ENCODE results near the gene CRIM1. TPM values are rescaled to one million over a fixed set of nuclear protein-coding genes. Genes with fewer than 3 reads are reported as not detected.

The CRIM1 gene
- total RNA-seq, 1 experiment from 2014 or later: 27.6 TPM

GRCh38 chr2:36425608-36426355, 70.2 kb downstream of the CRIM1 start:
- no peak for DNase-seq
- no peaks in the 10 kb centered on the region for H3K9me3 Mint-ChIP-seq
- WGBS (ENCODE audit: extremely low coverage, insufficient read length, low lambda C conversion rate): no CpG with 5 or more reads among the region's 3 CpGs
- no peaks in the 10 kb centered on the region for H3K23me2 ChIP-seq (ENCODE audit: insufficient read length, low read depth, low read length, poor library complexity, severe bottlenecking)
- peaks cover 15% of the 10 kb centered on the region; the same call in 1 of the 2 replicates for H3K79me2 ChIP-seq (ENCODE audit: insufficient read depth, low read length)
- H4K5ac ChIP-seq (ENCODE audit: insufficient read length, low read depth, low read length): no peak overlapping the region
- H2BK20ac ChIP-seq (ENCODE audit: low read depth, low read length, poor library complexity, severe bottlenecking): no peak overlapping the region
- H2AK5ac ChIP-seq (ENCODE audit: insufficient read length, low read length): no peak overlapping the region
- H3K36me3 Mint-ChIP-seq (ENCODE audit: insufficient read depth in 1 of 3, low read depth in 3 of 3): peaks cover 3 to 8% (median 4%) of the 10 kb centered on the region in 3 experiments; a peak in 3 of 7 replicates
- no peak overlapping the region for H3K27ac ChIP-seq (ENCODE audit: insufficient read length, low read depth, low read length)
- H3K4me2 ChIP-seq (ENCODE audit: insufficient read depth, insufficient read length, low read length): no peak overlapping the region
- no peak overlapping the region for H2BK12ac ChIP-seq (ENCODE audit: insufficient read length, low read depth, low read length)
- no peak overlapping the region for H2BK5ac ChIP-seq (ENCODE audit: insufficient read length, low read length)
- peaks cover 34 to 39% of the 10 kb centered on the region in 2 experiments for H3K4me1 Mint-ChIP-seq
- H3K27me3 ChIP-seq (ENCODE audit: insufficient read depth, low read length): no peaks in the 10 kb centered on the region
- no peak overlapping the region for H3K18ac ChIP-seq (ENCODE audit: insufficient read length, low read depth, low read length)
- H3K9me3 ChIP-seq (ENCODE audit: control insufficient read depth, low read depth, low read length): no peaks in the 10 kb centered on the region
- no peak overlapping the region for H3K9ac ChIP-seq (ENCODE audit: extremely low read depth, insufficient read length, low read length)
- H3K27me3 Mint-ChIP-seq (ENCODE audit: low read depth): no peaks in the 10 kb centered on the region
- H3K14ac ChIP-seq (ENCODE audit: insufficient read depth, low read length): no peak overlapping the region
- H4K8ac ChIP-seq (replicated peaks; ENCODE audit: insufficient read length, low read depth, low read length): no peak overlapping the region
- H2AFZ ChIP-seq (ENCODE audit: low read length): no peak overlapping the region
- H3K4me1 ChIP-seq (ENCODE audit: insufficient read depth, low read length): peaks cover 4% of the 10 kb centered on the region; the same call in 1 of the 2 replicates
- H3K4me3 Mint-ChIP-seq: no peak overlapping the region
- H3K56ac ChIP-seq (ENCODE audit: insufficient read length, low read depth, low read length): no peak overlapping the region
- no peak overlapping the region for H2BK15ac ChIP-seq (ENCODE audit: low read depth, low read length)
- H3T11ph ChIP-seq (ENCODE audit: low read length): no peak overlapping the region
- no peak for TF ChIP-seq CTCF (conservative IDR thresholded peaks at IDR 0.05)
- no peaks in the 10 kb centered on the region for H4K20me1 ChIP-seq (ENCODE audit: control insufficient read depth, insufficient read depth, insufficient read length)
- no peaks in the 10 kb centered on the region for H3K79me1 ChIP-seq (ENCODE audit: insufficient read depth, low read depth, low read length, poor library complexity, severe bottlenecking)
- no peak overlapping the region for H3K23ac ChIP-seq (ENCODE audit: insufficient read length, low read depth, low read length)
- H4K91ac ChIP-seq (ENCODE audit: insufficient read length, low read depth, low read length): no peak overlapping the region
- no peak overlapping the region for H3K4ac ChIP-seq (ENCODE audit: low read depth, low read length)
- H3K27ac Mint-ChIP-seq: no peak overlapping the region
- no peak overlapping the region for H2BK120ac ChIP-seq (ENCODE audit: low read depth, low read length, poor library complexity, severe bottlenecking)
